IPS DF 4.7 (cell line): ENCODE data around the gene VLDLR.

ENCODE experiments used
- DNase-seq: peaks from one replicate; pipeline ENCODE4 v3.0.0-alpha.2; 2013; ENCODE audit warnings: low spot score; ENCODE audit errors: extremely low read depth

Gene VLDLR

DNA sequence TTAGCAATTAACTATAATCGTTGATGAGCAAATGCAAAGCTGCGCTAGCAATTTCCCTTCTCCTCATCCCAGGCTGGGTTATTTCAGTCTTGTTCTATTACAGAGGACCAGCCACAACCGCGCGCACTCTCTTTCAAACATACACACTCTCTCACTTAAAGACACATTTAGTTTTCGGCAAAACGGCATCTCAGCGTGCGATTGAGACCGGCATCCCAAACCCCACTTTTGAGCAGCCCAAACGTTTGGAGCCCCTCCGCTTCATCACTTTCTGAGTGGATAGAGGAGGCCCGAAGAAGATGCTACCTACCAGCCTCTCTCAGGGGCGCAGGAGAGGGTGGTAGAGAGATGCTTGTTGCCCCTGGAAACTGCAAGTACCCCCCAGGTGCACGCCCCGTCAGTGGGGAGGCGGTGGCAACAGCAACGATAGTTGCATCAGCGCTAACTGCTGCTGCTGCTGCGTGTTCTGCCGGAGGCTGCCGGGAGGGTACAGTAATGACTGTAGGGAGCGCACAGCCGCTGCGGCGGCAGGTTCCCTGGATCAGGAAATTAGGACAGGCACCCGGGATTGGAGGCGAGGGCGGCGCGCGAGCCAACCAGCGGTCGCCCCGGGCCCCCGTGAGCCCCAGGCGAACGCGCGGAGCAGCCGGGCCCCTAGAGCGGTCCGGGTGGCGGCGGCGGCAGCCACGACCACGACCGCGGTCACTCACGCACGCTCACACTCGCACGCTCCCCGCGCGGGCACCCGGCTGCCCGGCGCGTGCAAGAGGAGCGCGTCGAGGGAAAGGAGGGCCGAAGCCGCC, 467 bp upstream of the VLDLR start:
- no peak for DNase-seq

DNA sequence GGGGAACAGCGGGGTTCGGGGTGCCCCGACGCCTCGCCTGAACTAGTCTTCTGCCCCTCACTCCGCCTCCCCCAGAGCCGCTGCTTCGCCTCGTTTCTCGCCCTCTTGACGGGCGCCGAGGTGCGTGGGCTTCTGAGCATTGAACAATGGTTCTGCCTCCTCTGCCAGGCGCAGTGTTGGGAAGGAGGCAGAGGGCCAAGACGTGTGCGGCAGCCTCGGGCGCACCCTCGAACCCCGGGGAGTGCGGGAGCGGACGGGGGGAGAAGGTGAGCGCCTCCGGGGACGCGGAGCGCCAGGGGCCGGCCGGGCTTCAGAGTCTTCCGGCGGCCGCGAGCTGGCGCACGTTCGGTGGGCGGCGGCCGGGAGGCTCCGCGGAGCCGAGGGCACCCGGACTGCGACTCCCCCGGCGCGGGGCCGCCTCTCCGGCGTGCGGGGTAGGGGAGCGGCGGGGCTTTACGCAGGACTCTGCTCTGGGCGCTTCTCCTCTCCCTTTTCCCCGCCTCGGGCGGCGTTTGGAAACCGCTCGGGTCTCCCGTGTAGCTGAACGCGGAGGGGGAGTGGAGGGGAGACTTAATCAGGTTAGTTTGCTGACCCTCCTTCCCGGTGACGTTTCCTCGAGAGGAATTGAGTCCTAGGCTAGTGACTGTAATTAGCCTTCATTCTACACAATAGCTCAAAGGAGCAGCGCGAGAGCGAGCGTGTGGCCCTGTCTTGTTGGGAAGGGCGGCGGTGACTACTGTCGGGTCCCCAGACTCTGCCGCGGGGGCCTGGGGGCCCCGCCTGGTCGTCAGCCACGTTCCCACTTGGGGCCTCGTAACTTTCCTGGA, 1.1 kb downstream of the VLDLR start:
- DNase-seq = no peak

DNA sequence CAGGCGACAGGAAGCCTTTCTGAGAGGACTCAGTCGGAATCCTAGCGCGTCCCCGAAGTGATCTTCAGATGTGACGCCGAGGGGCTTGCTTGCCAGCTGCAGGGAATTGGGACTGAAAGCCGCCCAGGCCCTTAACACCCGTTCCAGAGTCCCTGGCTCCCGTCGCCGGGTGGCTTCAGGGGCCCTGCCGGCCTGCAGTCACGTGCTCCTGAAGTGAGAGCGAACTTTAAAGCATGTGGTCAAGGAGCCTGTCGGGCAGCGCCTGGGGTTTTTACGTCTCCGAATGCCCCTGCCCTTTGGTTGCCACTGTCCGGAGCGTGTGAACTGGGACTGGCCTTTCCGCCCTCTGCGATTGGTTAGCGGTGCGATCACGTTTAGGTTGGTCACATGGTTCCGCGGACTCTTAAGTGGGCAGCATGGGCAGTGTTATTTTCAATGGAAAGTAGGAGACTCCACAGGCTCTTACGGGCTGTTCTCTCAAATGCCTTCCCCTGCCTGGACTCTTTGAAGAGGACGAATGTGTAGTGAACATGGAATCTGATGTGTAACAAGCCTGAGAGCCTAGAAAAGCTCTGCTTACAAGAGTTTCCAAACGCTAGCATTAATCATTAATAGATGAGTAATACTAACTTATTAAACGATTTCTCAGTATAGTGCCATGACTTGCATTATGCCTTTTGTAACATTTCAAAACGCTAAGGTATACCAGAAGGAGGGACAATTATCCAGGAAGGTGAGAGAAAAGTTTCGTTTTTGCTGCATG, 1.9 kb downstream of the VLDLR start:
- DNase-seq = no peak

DNA sequence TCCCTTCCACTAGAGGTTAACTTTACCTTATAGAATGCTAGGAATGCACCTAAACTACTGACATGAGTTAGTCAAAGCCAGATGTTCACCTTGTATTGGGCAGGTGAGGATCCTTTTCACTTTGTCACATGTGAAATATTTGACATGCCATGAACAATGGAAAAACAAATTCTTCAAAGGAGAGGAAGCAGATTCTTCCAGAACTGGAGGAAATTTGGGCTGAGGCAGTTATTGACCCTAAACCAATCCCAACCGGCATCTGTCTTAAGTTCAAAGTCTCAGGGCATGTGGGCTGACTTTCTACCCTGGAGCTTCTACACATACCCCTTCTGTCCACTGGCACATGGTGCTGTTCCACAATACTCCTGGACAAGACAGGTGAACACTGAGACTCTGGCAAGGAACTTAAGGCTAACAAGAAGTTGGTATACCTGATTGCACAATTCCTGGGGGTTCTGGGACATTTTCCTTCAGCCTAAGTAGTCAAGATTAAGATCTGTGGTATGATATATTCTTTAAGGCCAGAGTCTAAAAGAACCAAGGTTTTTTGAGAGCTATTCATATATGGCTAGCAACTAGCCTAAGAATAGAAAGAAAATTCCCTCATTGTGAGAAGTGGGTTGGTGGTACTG, 2.6 kb downstream of the VLDLR start:
- DNase-seq = no peak

DNA sequence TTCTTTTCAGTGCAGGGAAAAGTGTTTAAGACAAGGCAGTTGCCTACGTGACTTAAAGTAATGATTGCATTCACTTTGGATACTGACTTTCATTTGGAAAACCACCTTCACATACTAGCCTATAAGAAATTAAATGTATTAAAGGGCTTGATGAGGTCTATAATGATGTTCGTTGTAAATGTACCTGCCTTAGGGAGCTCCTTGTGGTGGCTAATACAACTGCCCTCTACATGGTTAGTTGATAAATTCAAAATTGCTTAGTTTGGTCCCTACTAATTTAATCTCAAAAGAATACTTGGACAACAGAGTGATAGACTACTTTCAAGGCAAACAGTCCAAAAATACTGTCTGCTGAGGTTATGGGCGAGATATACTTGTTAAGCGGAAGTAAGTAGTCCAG, 3.8 kb downstream of the VLDLR start:
- DNase-seq = no peak

DNA sequence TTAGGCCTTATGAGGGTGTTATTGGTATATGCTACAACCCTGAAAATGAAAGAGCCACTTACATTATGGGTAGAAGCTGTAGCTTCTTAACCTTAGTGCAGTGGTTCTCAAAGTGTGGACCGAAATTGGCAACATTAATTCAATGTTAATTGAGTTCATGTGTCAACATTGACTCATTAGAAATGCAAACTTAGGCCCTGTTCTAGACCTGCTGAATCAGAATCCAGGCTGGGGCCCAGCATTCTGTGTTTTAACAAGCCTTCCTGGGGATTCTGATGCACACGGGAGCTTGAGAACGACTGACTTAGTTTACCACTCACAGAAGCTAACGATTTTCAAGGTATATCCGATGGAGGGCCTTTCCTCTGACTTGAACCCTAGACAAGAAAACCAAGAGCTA, 7.3 kb downstream of the VLDLR start:
- no peak for DNase-seq

DNA sequence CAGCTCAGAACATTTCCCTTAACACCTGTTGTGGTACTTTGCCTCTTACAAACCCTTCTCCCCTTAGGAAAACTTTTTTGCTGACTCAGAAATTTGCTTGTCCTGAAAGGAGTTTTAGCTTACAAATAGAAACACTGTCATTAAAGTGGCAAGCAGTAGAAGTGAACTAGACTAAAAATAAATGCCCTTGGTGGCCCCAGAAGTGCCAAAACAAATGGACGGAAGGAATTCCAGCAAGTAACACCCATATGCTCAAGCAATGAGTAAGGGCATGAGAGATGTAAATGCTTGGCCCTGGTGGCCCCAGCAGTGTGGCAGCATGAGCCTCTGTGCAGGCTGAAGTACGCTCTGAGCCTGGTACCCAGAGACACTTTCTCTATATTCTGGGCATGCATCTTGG, 8.6 kb downstream of the VLDLR start:
- no peak for DNase-seq

DNA sequence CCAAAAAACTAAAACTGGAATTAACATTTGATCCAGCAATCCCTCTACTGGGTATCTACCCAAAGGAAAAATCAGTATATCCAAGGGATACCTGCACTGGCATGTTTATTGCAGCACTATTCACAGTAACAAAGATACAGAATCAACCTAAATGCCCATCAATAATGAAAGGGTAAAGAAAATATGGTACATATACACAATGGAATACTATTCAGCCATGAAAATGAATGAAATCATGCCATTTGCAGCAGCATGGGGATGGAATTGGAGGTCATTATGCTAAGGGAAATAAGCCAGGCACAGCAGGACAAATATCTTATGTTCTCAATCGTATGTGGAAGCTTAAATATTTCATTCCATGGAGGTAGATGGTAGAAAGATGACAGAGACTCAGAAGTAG, 9.7 kb downstream of the VLDLR start:
- DNase-seq = no peak

DNA sequence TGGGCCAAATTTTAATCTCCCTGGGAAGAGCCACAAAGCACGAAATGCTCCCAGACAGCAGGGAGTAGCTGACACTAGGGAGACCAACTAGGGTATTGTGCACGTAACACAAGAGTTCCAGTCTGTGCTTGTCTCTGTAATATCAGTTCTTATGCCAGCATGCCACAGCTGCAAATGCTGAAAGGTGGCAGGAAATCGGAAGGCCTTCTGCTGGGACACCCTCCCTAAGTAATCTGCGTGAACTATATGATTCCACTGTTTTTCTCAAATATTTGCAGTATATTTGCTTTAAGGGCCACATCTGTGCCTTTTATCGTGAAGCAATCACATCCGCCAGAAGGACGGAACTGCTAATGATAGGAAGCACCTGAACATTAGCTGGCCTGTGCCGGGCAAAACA, 12.6 kb downstream of the VLDLR start:
- DNase-seq = no peak

DNA sequence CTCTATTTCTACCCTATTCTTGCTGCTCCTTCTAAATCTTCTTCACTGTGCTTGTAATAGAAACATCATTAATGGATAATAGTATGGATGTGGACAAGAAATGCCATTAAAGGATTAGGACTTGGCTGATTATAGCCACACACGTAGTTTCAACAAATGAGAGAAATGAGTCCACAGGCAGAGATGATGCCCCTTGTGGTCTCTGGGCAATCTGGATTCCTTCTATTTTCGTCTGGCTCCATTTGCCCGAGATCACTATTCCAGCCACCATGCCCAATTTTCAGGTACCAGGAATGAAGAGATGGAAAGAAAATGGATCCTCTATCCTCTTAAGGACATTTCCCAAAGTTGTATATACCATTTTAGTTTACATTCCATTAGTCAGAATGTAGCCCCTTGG, 13.2 kb downstream of the VLDLR start:
- no peak for DNase-seq

DNA sequence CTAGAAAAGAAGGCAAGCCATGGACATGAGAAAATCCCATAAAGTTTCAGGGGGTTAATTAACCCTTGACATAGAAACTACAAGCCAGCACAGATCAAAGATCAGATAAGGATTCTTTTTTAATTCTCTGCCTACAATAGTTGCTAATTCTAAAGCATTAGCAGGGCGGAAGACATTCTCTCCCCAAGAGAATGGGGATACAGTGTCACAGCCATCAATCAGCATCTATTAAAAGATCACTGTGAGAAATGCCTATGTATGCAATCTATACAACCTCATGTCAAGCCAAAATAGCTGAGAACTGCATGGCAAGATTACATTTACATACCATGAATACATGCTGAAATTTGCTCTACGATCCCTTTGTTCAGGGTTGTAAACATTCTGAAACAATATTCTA, 14.3 kb downstream of the VLDLR start:
- DNase-seq = no peak

DNA sequence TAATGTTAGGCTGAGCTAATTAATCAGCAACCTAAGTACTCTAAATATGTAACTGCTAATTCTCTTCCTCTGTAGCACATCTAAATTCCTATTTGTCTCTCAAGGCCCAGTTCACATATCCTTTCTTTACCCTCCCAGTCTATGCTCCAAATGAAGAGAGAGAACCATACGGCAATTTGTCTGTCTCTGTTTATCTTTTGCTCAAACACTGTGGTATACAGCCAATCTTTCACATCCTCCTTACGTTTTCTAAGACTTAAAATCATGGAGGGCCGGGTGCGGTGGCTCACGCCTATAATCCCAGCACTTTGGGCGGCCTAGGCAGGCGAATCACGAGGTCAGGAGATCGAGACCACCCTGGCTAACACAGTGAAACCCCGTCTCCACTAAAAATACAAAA, 15.8 kb downstream of the VLDLR start:
- no peak for DNase-seq

DNA sequence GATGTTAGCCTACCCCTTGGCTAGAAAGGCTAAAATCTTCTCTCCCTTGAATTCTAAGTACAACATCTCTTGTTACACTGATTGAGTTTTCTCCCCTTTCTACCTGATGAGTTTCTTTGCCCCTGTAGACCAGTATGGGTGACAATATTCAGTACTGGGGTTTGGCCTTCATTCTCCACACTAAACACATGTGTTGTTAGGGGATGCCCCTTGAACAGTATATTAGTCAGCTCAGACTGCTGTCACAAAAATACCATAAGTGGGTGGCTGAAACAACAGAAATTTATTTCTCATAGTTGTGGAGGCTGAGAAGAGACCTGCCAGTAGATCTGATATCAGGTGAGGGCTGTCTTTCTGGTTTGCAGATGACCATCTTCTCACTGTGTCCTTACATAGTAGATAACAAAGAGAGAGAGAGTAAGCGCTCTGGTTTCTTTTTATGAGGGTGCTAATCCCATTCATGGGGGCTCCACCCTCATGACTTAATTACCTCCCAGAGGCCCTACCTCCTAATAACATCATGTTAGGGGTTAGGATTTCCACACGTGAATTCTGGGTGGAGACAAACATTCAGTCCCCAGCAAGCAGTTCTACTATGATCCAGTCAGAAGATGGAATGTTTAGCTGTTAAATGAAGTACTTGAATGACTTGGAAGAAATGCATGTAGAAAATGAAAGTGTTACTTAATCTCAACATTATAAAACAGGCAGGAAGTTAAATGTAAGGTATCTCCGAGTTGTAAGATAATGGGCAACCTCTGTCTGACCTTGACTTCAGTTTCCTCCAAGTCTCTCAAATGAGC, 17.5 kb downstream of the VLDLR start:
- DNase-seq = no peak

DNA sequence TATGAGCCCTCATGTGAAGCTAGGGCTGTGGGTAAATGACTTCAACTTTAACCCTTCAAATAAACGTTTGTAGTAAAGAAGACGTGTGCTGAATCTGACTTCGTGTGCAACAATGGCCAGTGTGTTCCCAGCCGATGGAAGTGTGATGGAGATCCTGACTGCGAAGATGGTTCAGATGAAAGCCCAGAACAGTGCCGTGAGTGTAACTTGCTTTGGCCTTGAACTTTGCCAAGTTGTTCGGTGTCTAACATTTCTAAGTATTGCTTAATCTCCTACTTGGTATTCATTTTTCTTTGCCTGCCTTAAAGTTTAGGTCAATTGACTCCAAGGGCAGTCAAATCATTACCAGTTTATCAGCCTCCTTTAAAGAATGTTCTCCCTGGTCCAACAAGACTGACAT, 18.2 kb downstream of the VLDLR start:
- DNase-seq = no peak

DNA sequence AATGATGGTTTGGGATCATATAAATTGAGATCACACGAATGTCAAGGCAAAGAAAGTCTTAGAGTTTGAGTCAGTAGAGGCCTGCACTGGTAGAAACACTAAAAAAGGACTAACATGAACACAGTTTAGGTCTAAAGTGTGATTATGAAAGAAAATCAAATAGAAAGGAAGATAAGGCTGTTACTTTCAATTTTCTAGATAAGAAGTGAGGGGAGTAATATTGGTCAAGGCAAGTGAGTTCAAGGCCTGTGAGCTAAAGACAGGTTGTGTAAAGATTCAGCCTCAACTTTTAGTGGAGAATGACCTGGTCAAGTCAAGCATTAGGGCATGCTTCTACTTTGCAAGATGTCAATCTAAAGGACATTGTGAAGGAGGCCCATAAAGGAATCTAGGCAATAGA, 19.0 kb downstream of the VLDLR start:
- DNase-seq = no peak

DNA sequence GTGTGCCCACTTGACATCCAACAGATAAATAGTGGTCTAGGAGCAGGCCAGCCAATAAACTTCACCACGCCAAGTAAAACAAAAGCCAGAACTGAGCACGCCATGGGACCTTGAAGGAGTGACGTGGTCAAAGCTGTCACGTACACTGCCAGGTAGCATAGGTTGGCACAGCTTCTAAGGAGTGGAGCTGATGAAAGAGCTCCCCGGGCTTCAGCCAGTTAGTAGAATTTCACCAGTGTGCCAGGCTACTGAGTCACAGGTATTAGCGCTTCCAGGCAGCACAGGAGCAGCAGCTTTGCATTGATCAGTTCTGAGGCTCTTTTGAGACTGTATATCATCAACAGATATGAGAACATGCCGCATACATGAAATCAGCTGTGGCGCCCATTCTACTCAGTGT, 19.4 kb downstream of the VLDLR start:
- DNase-seq = no peak

DNA sequence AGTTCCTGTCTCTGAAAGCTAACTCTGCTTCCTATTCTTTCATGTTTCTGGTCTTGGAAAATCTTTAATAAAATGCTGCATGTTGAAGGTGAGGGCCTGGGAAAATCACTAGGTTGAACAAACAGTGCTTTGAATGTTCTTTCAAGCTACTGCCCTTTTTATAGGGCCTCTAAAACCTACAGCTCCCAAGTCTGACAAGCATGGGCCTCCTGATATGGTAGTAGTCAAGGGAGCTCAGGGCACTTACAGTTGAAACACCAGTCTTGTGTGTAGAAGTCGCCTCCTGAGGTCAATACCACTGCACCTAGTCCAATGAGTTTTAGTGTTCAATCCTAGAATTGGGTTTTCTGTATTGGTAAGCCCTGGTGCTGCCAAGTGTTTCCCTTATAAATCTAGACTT, 20.5 kb downstream of the VLDLR start:
- no peak for DNase-seq

DNA sequence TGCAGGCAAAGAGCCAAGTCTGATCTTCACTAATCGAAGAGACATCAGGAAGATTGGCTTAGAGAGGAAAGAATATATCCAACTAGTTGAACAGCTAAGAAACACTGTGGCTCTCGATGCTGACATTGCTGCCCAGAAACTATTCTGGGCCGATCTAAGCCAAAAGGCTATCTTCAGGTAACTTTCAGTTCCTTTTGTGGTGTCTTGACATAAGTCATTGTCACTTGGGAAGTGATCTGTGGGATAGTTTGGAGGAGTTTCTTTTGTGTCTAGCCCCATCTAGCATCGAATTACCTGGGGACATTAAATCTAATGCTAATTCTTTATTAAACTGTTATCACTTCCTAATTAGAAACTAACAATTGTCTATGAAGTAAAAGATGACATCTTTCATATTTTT, 24.0 kb downstream of the VLDLR start:
- no peak for DNase-seq

DNA sequence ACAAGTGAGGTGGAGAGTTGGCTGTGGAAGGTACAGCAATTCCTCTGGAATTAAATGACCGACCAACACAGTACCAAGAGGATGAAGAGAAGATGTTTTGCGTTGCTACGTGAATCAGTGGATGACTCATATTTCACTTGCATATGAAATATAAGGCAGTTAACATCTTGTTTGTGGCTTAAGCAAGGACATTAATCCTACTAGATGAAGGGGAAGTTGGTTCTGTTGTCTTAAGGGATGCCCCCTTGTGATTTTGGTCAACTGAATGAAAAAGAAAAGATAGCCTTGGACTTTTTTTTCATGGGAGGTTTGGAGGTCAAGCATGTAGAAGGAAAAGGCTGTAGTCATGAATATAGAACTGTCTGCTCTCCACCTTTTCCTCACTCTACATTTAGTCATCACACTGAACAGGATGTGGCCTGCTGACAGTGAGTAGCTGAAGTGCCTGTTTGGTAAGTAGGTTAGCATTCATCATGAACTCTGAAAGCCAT, 33.9 kb downstream of the VLDLR start:
- DNase-seq = no peak

DNA sequence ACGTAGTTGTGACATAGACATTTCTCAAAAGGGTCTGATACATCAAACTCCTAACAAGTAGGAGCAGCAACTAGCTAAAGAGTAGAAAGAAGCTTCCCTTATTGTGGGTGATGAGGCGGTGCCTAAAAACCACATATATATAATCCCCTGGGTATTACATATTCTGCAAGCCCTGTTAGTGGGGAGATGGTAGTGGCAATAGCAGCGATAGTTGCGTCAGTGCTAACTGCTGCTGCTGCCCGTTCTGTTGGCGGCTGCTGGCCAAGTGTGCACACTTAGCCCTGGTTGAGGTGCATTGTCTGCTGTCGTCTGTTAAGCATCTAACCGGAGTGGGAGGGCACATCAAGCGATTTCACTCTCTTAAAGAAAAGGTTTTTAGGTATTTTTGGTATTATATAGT, 35.8 kb downstream of the VLDLR start:
- no peak for DNase-seq

DNA sequence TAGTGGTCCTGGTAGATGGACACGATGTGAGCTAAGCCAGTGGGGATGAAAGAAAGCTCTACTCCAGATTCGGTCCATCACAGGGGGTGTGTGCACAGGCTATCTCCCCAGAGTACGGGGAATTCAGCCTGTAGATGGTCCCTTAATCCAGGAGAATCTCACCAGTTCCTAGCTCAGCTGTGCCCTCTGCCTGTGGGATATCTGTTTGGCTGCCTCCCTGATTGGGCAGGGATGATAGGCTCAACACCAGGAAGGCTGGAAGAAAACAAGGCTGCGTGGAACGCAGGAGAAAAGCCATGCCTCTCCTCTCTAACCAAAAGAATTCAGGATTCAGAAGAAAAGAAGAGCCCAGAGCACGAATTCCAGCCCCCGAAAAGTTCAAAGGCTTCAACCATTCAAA, 40.9 kb downstream of the VLDLR start:
- no peak for DNase-seq
